SK-N-SH treated with all-trans-retinoic acid at 6 μM for 48 hours (cell line): ENCODE data around the gene SLAMF7.

ENCODE experiments used
- ARNTL ChIP-seq: fragments of 450-650 bp; formaldehyde crosslinking; IDR thresholded peaks from 2 replicates; pipeline ENCODE4 v1.5.0; 2020; ENCODE audit warnings: low read depth, mild to moderate bottlenecking, moderate library complexity, borderline replicate concordance
- CSDC2 ChIP-seq: fragments of 250-450 bp; sonication (Bioruptor Pico); IDR thresholded peaks from 2 replicates; pipeline ENCODE4 v1.5.0; 2020; ENCODE audit warnings: mild to moderate bottlenecking, moderate library complexity
- OSR1 ChIP-seq: fragments of 250-450 bp; sonication (Bioruptor Pico); IDR thresholded peaks from 2 replicates; pipeline ENCODE4 v1.8.0; 2022; ENCODE audit warnings: moderate library complexity, mild to moderate bottlenecking, inconsistent platforms
- RARB ChIP-seq: fragments of 250-450 bp; sonication (Bioruptor Pico); IDR thresholded peaks from 2 replicates; pipeline ENCODE4 v1.8.0; 2021; ENCODE audit warnings: mild to moderate bottlenecking, moderate library complexity
- ZNF70 ChIP-seq: fragments of 450-650 bp; formaldehyde crosslinking; IDR thresholded peaks from 2 replicates; pipeline ENCODE4 v1.5.0; 2020; ENCODE audit warnings: mild to moderate bottlenecking, moderate library complexity
- ZNF8 ChIP-seq: fragments of 450-650 bp; formaldehyde crosslinking; IDR thresholded peaks from 2 replicates; pipeline ENCODE4 v1.5.0; 2020; ENCODE audit warnings: mild to moderate bottlenecking, moderate library complexity

GRCh38 chr1:160800142-160800541, 61.1 kb downstream of the SLAMF7 start:
- TF ChIP-seq RARB (CRISPR knock-in tag) (no peak), ARNTL (CRISPR knock-in tag) (no peak), ZNF70 (CRISPR knock-in tag) (no peak), CSDC2 (CRISPR knock-in tag) (no peak), ZNF8 (CRISPR knock-in tag) (no peak), OSR1 (CRISPR knock-in tag) (no peak)
